ENCODE data around the gene NOS3. TPM values are rescaled to one million over a fixed set of nuclear protein-coding genes. Genes with fewer than 3 reads are reported as not detected.

NOS3 gene
- total RNA-seq, 1 donor from 2014 or later: 0.74 TPM

DNA sequence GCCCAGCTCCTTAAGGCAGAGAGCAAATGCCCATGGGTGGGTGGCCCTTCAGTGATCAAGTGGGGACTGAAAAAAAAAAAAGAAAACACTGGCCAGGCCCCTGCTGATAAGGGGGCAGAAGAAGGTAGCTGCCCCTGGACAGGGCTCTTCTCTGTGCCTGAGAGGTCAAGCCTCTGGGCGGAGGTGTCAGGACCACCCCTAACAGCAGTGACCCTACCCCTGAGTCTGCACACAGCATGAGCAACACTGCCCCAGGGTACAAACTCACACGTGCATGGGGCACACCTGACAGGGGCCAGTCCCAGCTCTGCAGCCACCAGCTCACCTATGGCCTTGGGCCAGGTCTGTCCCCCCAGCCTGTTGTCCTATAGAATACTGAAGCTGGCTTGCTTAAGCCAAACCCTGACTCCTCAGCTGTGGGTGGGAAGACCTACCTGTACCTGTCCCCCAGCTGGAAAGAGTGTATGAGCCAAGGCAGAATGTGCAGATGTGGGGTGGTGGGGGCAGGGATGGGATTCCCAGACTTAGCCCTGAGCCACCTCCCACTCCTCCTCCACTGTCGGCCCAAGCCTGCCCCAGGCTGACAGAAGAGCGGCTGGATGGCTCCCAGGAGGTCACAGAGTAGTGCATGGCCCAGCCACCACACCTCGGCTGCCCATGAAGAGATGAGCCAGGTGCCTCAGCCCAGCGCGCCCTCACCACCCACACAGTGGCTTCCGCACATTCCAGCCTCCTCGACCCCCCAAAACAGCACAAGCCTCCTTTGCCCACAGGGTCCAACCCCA lies 36.4 kb upstream of the NOS3 start:
- DNase-seq (ENCODE audit: low spot score, unreplicated experiment): no peak
- no peak overlapping the region for H3K27ac Mint-ChIP-seq
- no peaks in the 10 kb centered on the region for H3K9me3 Mint-ChIP-seq (ENCODE audit: low read depth)
- peaks cover 4% of the 10 kb centered on the region for H3K36me3 Mint-ChIP-seq (ENCODE audit: insufficient read depth)
- TF ChIP-seq, protein P1, sequence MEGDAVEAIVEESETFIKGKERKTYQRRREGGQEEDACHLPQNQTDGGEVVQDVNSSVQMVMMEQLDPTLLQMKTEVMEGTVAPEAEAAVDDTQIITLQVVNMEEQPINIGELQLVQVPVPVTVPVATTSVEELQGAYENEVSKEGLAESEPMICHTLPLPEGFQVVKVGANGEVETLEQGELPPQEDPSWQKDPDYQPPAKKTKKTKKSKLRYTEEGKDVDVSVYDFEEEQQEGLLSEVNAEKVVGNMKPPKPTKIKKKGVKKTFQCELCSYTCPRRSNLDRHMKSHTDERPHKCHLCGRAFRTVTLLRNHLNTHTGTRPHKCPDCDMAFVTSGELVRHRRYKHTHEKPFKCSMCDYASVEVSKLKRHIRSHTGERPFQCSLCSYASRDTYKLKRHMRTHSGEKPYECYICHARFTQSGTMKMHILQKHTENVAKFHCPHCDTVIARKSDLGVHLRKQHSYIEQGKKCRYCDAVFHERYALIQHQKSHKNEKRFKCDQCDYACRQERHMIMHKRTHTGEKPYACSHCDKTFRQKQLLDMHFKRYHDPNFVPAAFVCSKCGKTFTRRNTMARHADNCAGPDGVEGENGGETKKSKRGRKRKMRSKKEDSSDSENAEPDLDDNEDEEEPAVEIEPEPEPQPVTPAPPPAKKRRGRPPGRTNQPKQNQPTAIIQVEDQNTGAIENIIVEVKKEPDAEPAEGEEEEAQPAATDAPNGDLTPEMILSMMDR (IDR thresholded peaks at IDR 0.05; ENCODE audit: unreplicated experiment): no peak
- peaks cover 7% of the 10 kb centered on the region for H3K4me1 Mint-ChIP-seq (ENCODE audit: low read depth)
- H3K27me3 Mint-ChIP-seq: peaks cover 13% of the 10 kb centered on the region
- no peak overlapping the region for H3K4me3 Mint-ChIP-seq (ENCODE audit: low read depth)

DNA sequence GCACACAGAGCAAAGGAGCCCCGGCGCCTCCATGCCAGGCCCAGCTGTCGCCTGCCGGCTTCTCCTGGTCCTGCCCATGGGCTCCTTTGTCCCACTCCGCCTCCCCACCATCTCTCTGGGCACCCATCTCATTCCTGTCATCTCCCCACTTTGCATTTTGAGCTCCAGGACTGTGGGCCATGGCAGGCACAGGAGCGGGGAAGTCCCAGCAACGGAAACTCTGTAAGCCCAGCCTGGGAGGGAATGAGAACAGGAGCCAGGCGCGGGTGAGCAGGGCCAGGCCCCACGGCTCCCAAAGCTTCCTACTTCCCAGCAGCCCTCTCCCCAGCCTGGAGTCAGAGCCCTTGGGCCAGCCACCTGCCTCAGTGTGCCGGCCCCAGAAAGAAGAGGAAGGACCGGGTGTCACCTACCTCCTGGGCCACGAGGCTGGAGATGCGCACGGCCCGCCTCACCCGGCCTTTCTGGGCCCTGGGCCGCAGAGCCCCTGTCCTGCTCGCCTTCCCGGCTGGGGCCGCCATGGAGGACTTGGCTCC lies 35.8 kb upstream of the NOS3 start:
- TF ChIP-seq, protein P1 (IDR thresholded peaks at IDR 0.05; ENCODE audit: unreplicated experiment): no peak
- Mint-ChIP-seq H3K9me3 (ENCODE audit: low read depth) (no peaks in the 10 kb centered on the region), H3K27ac (no peak overlapping the region), H3K27me3 (peaks cover 15% of the 10 kb centered on the region), H3K4me1 (ENCODE audit: low read depth) (peaks cover 7% of the 10 kb centered on the region), H3K4me3 (ENCODE audit: low read depth) (no peak overlapping the region), H3K36me3 (ENCODE audit: insufficient read depth) (peaks cover 4% of the 10 kb centered on the region)
- no peak for DNase-seq (ENCODE audit: low spot score, unreplicated experiment)

DNA sequence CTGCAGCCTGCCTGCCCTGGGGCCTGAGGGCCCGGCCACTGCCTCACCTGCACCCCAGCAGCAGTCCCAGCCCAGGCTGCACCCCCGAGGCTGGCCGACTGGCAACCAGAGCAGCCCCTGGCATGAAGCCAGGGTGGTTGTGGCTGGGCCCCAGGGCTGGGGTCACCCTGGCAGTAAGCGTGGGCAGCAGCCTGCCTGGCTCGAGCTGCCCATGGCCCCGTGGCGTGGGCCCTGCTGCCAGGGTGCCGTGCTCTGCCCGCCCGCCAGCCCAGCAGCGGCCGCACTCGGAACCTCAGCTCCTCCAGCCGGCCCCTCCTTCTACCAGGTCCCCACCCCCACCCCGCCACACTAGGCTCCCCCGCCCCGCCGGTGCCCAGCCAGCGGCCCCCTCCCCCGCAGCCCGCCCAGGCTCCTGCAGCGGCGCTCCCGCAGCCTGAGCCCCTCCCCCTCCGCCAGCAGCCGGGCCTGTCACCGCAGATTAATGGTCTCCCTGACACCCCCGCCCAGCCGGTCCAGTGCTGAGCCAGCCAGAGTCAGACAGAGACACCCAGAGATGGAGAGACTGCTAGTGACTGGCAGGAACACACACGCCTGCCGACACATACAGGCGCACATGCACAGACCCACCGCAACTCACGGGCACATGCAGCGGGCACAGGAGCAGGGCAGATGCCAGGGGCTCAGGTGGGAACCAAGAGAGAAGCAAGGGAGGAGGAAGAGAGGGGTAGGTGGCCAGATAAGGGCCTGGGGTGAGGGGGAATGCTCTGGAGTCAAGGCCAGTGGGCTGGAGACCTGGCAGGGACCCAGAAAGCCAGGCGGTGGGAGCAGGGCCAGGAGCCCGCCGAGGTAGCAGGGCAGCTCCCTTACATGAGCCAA lies 35.1 kb upstream of the NOS3 start:
- DNase-seq (ENCODE audit: low spot score, unreplicated experiment): peak; percentile 33
- H3K4me1 Mint-ChIP-seq (ENCODE audit: low read depth): peaks cover 7% of the 10 kb centered on the region
- TF ChIP-seq, protein P1 (IDR thresholded peaks at IDR 0.05; ENCODE audit: unreplicated experiment): no peak
- H3K27me3 Mint-ChIP-seq: peaks cover 18% of the 10 kb centered on the region
- H3K9me3 Mint-ChIP-seq (ENCODE audit: low read depth): no peaks in the 10 kb centered on the region
- H3K36me3 Mint-ChIP-seq (ENCODE audit: insufficient read depth): peaks cover 4% of the 10 kb centered on the region
- H3K4me3 Mint-ChIP-seq (ENCODE audit: low read depth): no peak overlapping the region
- H3K27ac Mint-ChIP-seq: no peak overlapping the region

DNA sequence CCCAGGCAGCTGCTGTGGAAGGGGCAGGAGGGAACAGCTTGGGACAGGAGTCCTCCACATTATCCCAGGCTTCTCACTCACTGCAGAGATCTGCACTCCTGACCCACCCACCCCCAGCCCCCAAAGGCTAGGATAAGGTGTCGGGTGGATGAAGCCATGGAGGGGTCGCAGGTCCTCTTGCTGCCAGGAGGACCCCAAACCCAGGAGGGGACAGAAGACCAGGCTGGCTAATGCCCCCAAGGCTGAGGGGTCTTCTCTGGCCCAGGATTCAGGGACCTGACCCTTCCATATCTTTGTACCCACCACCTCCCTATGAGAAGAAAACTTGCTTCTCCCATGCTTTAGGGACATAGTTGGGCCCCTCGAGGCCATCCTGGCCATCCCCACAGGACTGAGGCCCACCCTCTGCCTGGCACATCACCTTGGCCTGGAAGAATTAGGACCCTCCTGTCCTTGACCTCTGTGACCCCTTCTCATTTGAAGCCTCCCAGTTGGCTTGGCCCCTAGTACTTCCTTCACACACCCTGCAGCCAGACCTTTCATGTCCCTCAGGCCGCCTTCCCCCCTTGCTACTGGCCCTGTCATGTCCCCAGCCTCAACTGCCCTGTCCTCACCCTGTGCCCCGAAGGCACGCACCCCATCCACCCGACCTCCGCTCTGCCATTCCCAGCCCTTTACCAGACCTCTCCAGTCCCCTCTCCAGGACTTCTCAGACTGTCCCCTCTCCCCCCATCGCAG lies 34.3 kb upstream of the NOS3 start:
- peaks cover 7% of the 10 kb centered on the region for H3K4me1 Mint-ChIP-seq (ENCODE audit: low read depth)
- peaks cover 18% of the 10 kb centered on the region for H3K27me3 Mint-ChIP-seq
- H3K9me3 Mint-ChIP-seq (ENCODE audit: low read depth): no peaks in the 10 kb centered on the region
- no peak for DNase-seq (ENCODE audit: low spot score, unreplicated experiment)
- H3K4me3 Mint-ChIP-seq (ENCODE audit: low read depth): no peak overlapping the region
- peak overlapping the region; percentile 42 for H3K27ac Mint-ChIP-seq
- TF ChIP-seq, protein P1 (IDR thresholded peaks at IDR 0.05; ENCODE audit: unreplicated experiment): no peak
- peaks cover under 1% of the 10 kb centered on the region for H3K36me3 Mint-ChIP-seq (ENCODE audit: insufficient read depth)
